H9 (cell line): ENCODE data around the gene ARCN1. TPM values are rescaled to one million over a fixed set of nuclear protein-coding genes. Genes with fewer than 3 reads are reported as not detected.
A peak's percentile ranks its signal among the peaks of the same experiment; 100 is the strongest.

Experiments used
- DNase-seq: peaks from one replicate; pipeline ENCODE4 v3.0.0-alpha.2; 2017
- H2AFZ ChIP-seq: one replicate; pipeline ENCODE4 v1.6.1; 2013; ENCODE audit warnings: mild to moderate bottlenecking, low read length, control low read depth, moderate library complexity
- H2AK5ac ChIP-seq: 2 replicates; pipeline ENCODE4 v1.6.1; 2013; ENCODE audit warnings: low read length, control low read depth, mixed read lengths; ENCODE audit not compliant: insufficient read length
- H2BK120ac ChIP-seq: one replicate; pipeline ENCODE4 v1.6.1; 2013; ENCODE audit warnings: low read depth, mild to moderate bottlenecking, low read length, control low read depth, inconsistent platforms; ENCODE audit not compliant: poor library complexity, severe bottlenecking
- H2BK12ac ChIP-seq: 2 replicates; pipeline ENCODE4 v1.6.1; 2013; ENCODE audit warnings: low read length, control low read depth, mixed read lengths, low read depth; ENCODE audit not compliant: insufficient read length
- H2BK15ac ChIP-seq: 2 replicates; pipeline ENCODE4 v1.6.1; 2013; ENCODE audit warnings: low read depth, low read length, control low read depth
- H2BK20ac ChIP-seq: one replicate; pipeline ENCODE4 v1.6.1; 2013; ENCODE audit warnings: low read depth, mild to moderate bottlenecking, low read length, control low read depth, inconsistent platforms; ENCODE audit not compliant: poor library complexity, severe bottlenecking
- H2BK5ac ChIP-seq: 2 replicates; pipeline ENCODE4 v1.6.1; 2013; ENCODE audit warnings: low read length, control low read depth, mixed read lengths; ENCODE audit not compliant: insufficient read length
- H3K14ac ChIP-seq: 2 replicates; pipeline ENCODE4 v1.6.1; 2013; ENCODE audit warnings: low read length, control low read depth; ENCODE audit not compliant: insufficient read depth
- H3K18ac ChIP-seq: 2 replicates; pipeline ENCODE4 v1.6.1; 2013; ENCODE audit warnings: low read depth, mild to moderate bottlenecking, mixed read lengths, low read length, control low read depth; ENCODE audit not compliant: insufficient read length
- H3K23ac ChIP-seq: 2 replicates; pipeline ENCODE4 v1.6.1; 2013; ENCODE audit warnings: low read length, control low read depth, mixed read lengths, low read depth; ENCODE audit not compliant: insufficient read length
- H3K23me2 ChIP-seq: 2 replicates; pipeline ENCODE4 v1.6.1; 2013; ENCODE audit warnings: low read depth, mild to moderate bottlenecking, mixed read lengths, low read length, control low read depth; ENCODE audit not compliant: insufficient read length, poor library complexity, severe bottlenecking
- H3K27ac ChIP-seq: 2 replicates; pipeline ENCODE4 v1.5.1; 2013; ENCODE audit warnings: low read length, control low read depth, mixed read lengths, low read depth; ENCODE audit not compliant: insufficient read length
- H3K27me3 ChIP-seq: 2 replicates; pipeline ENCODE4 v1.6.1; 2013; ENCODE audit warnings: low read length, control low read depth, inconsistent platforms; ENCODE audit not compliant: insufficient read depth
- H3K4ac ChIP-seq: 2 replicates; pipeline ENCODE4 v1.6.1; 2013; ENCODE audit warnings: low read depth, mild to moderate bottlenecking, control low read depth, inconsistent platforms, low read length, moderate library complexity
- H3K4me1 ChIP-seq: 2 replicates; pipeline ENCODE4 v1.6.1; 2013; ENCODE audit warnings: low read length, control low read depth, inconsistent platforms; ENCODE audit not compliant: insufficient read depth
- H3K4me2 ChIP-seq: 2 replicates; pipeline ENCODE4 v1.6.1; 2013; ENCODE audit warnings: low read length, control low read depth, mixed read lengths; ENCODE audit not compliant: insufficient read length, insufficient read depth
- H3K56ac ChIP-seq: 2 replicates; pipeline ENCODE4 v1.6.1; 2013; ENCODE audit warnings: low read depth, mild to moderate bottlenecking, mixed read lengths, low read length, control low read depth; ENCODE audit not compliant: insufficient read length
- H3K79me1 ChIP-seq: 2 replicates; pipeline ENCODE4 v1.6.1; 2013; ENCODE audit warnings: low read depth, mild to moderate bottlenecking, moderate library complexity, low read length, control low read depth, inconsistent platforms; ENCODE audit not compliant: insufficient read depth, poor library complexity, severe bottlenecking
- H3K79me2 ChIP-seq: 2 replicates; pipeline ENCODE4 v1.6.1; 2013; ENCODE audit warnings: low read length, control low read depth, inconsistent platforms; ENCODE audit not compliant: insufficient read depth
- H3K9ac ChIP-seq: 2 replicates; pipeline ENCODE4 v1.6.1; 2013; ENCODE audit warnings: low read length, control low read depth, mixed read lengths; ENCODE audit not compliant: insufficient read length; ENCODE audit errors: extremely low read depth
- H3K9me3 ChIP-seq: one replicate; pipeline ENCODE4 v1.6.1; 2013; ENCODE audit warnings: low read depth, low read length, inconsistent platforms; ENCODE audit not compliant: control insufficient read depth
- H3T11ph ChIP-seq: one replicate; pipeline ENCODE4 v1.6.1; 2013; ENCODE audit warnings: mild to moderate bottlenecking, low read length, control low read depth, inconsistent platforms
- H4K20me1 ChIP-seq: one replicate; pipeline ENCODE4 v1.6.1; 2013; ENCODE audit not compliant: control insufficient read depth, insufficient read length, insufficient read depth
- H4K5ac ChIP-seq: 2 replicates; pipeline ENCODE4 v1.6.1; 2013; ENCODE audit warnings: low read depth, mild to moderate bottlenecking, mixed read lengths, low read length, control low read depth; ENCODE audit not compliant: insufficient read length
- H4K8ac ChIP-seq: replicated peaks from 2 replicates; pipeline ENCODE4 v1.6.1; 2013; ENCODE audit warnings: low read length, control low read depth, mixed read lengths, low read depth; ENCODE audit not compliant: insufficient read length
- H4K91ac ChIP-seq: 2 replicates; pipeline ENCODE4 v1.6.1; 2013; ENCODE audit warnings: low read depth, mild to moderate bottlenecking, moderate library complexity, mixed read lengths, low read length, control low read depth; ENCODE audit not compliant: insufficient read length
- H3K27ac Mint-ChIP-seq, 3 experiments: 2 replicates in 2 of 3; 3 replicates in 1 of 3; pipeline ENCODE4 v1.8.0; 2020 to 2021; ENCODE audit warnings: mixed read lengths in 3 of 3, mild to moderate bottlenecking in 1 of 3, moderate library complexity in 1 of 3
- H3K27me3 Mint-ChIP-seq: 2 replicates; pipeline ENCODE4 v1.8.0; 2021; ENCODE audit warnings: low read depth, mild to moderate bottlenecking, moderate library complexity, mixed read lengths
- H3K36me3 Mint-ChIP-seq, 3 experiments: 2 replicates in 2 of 3; 3 replicates in 1 of 3; pipeline ENCODE4 v1.8.0; 2020 to 2021; ENCODE audit warnings: low read depth in 3 of 3, mixed read lengths in 3 of 3; ENCODE audit not compliant: insufficient read depth in 1 of 3
- H3K4me1 Mint-ChIP-seq, 2 experiments: 2 replicates each; pipeline ENCODE4 v1.8.0; 2020; ENCODE audit warnings: mixed read lengths in 2 of 2
- H3K4me3 Mint-ChIP-seq, 2 experiments: 2 replicates in 1 of 2; 3 replicates in 1 of 2; pipeline ENCODE4 v1.8.0; 2020 to 2021; ENCODE audit warnings: mild to moderate bottlenecking in 2 of 2, mixed read lengths in 2 of 2, moderate library complexity in 1 of 2
- H3K9me3 Mint-ChIP-seq, 2 experiments: 2 replicates in 1 of 2; 3 replicates in 1 of 2; pipeline ENCODE4 v1.8.0; 2020; ENCODE audit warnings: mild to moderate bottlenecking in 2 of 2, mixed read lengths in 2 of 2, moderate library complexity in 1 of 2
- CTCF ChIP-seq: fragments of 200-600 bp; sonication (generic); conservative IDR thresholded peaks from 3 replicates; pipeline ENCODE4 v1.8.0; 2021; ENCODE audit warnings: antibody characterized with exemption, mild to moderate bottlenecking
- WGBS: extraction: QIAGEN DNeasy Blood & Tissue Kit; methylation state at CpG from one replicate; pipeline ENCODE4 v1.1.7; 2013; ENCODE audit warnings: missing lambda C conversion rate, low lambda C conversion rate, mixed read lengths; ENCODE audit not compliant: insufficient read length; ENCODE audit errors: extremely low coverage; 5-methylcytosine and 5-hydroxymethylcytosine counted together
- total RNA-seq: library from RNA; stranded (reverse); gene quantifications from 2 replicates; pipeline ENCODE4 v1.2.1, GENCODE V29; 2021

Gene ARCN1
- total RNA-seq, 1 experiment from 2014 or later, result 152 TPM

- Mint-ChIP-seq H3K27ac (peak overlapping the region; percentile 81 to 96 (median 93)), H3K27me3 (peaks cover 16% of the 10 kb centered on the region), H3K9me3 (no peaks in the 10 kb centered on the region; a peak in 2 of 5 replicates), H3K36me3 (no peaks in the 10 kb centered on the region; a peak in 1 of 7 replicates), H3K4me3 (peak overlapping the region in 1 of 2 experiments; percentile 68; a peak in 2 of 5 replicates), H3K4me1 (peaks cover 80 to 83% of the 10 kb centered on the region in 2 experiments)
- no peaks in the 10 kb centered on the region; the same call in 1 of the 2 replicates for H3K27me3 ChIP-seq
- H3K27ac ChIP-seq, result peak overlapping the region; percentile 53
- peak overlapping the region; percentile 5 for H2BK12ac ChIP-seq
- H3K23me2 ChIP-seq, result no peaks in the 10 kb centered on the region
- H3K9me3 ChIP-seq, result no peaks in the 10 kb centered on the region
- H4K5ac ChIP-seq, result peak overlapping the region; percentile 16
- peak overlapping the region; percentile 88 for H3K18ac ChIP-seq
- no peaks in the 10 kb centered on the region for H3K79me1 ChIP-seq
- no CpG with 5 or more reads among the region's 5 CpGs for WGBS
- no peak overlapping the region for H2BK5ac ChIP-seq
- peak overlapping the region; percentile 22 for H3K4me2 ChIP-seq
- peak; percentile 58 for DNase-seq
- peak overlapping the region; percentile 42 for H3K14ac ChIP-seq
- no peak overlapping the region for H3K23ac ChIP-seq
- H4K8ac ChIP-seq, result no peak overlapping the region
- peak overlapping the region; percentile 70 for H4K91ac ChIP-seq
- no peaks in the 10 kb centered on the region for H3K79me2 ChIP-seq
- peak overlapping the region; percentile 46 for H3K4ac ChIP-seq
- H4K20me1 ChIP-seq, result no peaks in the 10 kb centered on the region
- no peak overlapping the region for H3K56ac ChIP-seq
- no peak overlapping the region for H2BK15ac ChIP-seq
- peak overlapping the region; percentile 14 for H2AK5ac ChIP-seq
- no peak overlapping the region for H3T11ph ChIP-seq
- H2AFZ ChIP-seq, result no peak overlapping the region
- H2BK120ac ChIP-seq, result peak overlapping the region; percentile 25
- no peak overlapping the region for H2BK20ac ChIP-seq
- H3K9ac ChIP-seq, result no peak overlapping the region
- no peak for TF ChIP-seq CTCF
- H3K4me1 ChIP-seq, result peaks cover 15% of the 10 kb centered on the region
Observed at GRCh38 chr11:118615976-118616371, 43.8 kb downstream of the ARCN1 start.
